NT2/D1 (cell line): Measurements from ENCODE around the gene DCTN5.
A peak's percentile ranks its signal among the peaks of the same experiment; 100 is the strongest.

ENCODE experiments used
- YY1 ChIP-seq: IDR thresholded peaks from 2 replicates; pipeline ENCODE4 v1.6.1; 2011; ENCODE audit not compliant: insufficient read length, insufficient read depth
- ZNF274 ChIP-seq: IDR thresholded peaks from 2 replicates; pipeline ENCODE4 v1.6.1; 2011; ENCODE audit warnings: mild to moderate bottlenecking, low read depth, low read length

DNA sequence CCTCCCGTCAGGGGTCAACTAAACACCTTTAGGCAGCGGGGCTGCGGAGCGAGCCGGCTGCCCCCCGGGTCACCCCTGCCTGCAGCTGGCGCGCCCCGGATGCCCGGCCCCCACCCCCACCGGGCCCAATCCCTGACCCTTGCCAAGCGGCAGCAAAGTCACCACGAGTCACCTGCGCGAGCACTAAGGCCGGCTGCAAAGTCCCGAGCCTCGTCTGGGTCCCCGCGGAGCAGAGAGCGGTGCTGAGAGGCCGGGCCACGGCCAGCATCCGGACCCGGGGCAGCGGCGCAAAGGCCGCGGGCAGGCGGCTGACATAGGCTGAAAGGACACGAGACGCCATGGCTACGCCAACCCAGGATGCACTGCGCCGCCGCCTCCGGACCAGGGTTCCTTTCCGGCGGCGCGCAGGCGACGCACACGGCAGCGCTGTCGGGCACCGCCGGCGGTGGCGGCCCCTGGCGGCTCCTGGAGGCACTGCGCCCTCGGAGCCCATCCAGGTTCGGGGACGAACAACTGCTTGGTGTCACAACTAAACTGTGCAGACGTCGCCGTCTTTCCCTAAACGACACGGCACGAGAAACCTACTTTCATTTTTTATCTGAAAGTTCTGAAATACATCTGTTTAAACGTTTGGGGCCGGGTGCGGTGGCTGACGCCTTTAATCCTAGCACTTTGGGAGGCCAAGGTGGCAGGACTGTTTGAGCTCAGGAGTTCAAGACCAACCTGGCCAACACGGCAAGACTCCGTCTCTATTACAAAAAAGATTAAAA, 45.1 kb upstream of the DCTN5 start, which contains the start of gene NDUFAB1:
- TF ChIP-seq ZNF274 (no peak), YY1 (peak; percentile 82)
